GM18858 (cell line): Measurements from ENCODE around the gene LILRB1.
"Not testable (repeated sequence)": the region's sequence is repeated elsewhere in the genome, so short reads cannot be mapped to it uniquely, and the experiment has no call there.

Experiments
- ATAC-seq: cut with Tn5 transposase; IDR thresholded peaks from one replicate; pipeline ENCODE4 v1.9.1; 2021; ENCODE audit not compliant: unreplicated experiment

The LILRB1 gene

DNA sequence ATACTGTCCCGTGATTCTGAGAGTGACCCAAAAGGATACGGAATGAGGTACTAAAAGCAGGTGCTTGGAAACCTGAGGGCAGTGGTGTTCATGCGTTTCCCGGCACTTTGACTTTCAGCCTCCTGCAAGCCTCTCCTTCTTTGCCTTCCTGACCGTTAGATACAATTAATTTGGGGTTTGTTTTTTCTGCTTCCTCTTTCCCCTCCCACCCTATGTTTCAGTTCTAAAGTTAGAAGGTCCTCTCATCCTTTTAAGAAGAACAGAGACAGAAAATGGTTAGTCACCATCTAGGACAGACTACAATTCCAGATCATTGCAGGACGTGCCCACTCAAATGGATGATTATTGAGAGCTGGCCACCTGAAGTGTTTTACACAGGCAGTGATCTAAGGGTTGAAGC is 30.7 kb downstream of the LILRB1 start:
- ATAC-seq, result no peak

DNA sequence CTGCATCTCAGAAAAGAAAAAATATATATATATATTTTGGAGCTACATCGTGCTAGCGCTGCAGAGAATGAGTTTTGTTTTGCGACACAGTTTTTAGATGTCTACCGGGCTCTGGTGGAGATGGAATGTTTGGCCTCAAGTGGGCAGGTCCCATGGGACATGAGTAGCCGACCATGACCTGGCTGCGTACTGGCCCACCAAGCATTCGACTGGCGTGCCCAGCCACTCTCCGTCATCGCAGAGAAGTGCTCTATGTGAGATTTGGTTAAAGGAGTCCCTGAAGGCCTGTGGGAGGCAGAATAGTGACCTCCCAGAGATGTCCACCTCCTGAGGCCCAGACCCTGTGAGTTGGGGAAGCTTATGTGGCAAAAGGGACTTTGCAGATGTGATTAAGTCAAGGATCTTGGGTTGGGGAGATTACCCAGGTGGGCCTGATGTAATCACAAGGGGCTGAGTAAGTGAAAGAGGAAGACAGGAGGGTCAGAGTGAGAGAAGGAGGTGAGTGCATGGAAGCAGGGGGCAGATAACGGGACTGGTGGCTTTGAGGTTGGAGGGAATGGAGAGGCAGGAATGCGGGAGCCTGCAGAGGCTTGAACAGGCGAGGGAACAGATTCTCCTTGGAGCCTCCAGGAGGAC is 31.7 kb downstream of the LILRB1 start:
- no peak for ATAC-seq

DNA sequence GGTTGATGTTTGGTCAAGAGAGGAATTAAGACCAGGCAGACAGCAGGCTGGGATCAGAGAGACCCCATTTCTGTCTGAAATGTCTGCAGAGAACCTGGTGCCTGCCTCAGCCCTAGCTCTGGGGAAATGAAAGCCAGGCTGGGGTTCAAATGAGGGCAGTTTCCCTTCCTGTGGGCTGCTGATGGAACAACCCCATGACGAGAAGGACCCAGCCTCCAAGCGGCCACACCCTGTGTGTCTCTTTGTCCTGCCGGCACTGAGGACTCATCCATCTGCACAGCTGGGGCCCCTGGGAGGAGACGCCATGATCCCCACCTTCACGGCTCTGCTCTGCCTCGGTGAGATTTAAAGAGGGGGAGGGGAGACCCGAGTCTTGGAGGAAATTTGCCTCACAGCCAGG is 32.4 kb downstream of the LILRB1 start, which contains the start of gene LILRB4:
LILRB4 (plus strand) TSS at position 256 of the 400 bp plus-strand sequence; CDS start at position 305, 49 bp downstream.
- no peak for ATAC-seq

DNA sequence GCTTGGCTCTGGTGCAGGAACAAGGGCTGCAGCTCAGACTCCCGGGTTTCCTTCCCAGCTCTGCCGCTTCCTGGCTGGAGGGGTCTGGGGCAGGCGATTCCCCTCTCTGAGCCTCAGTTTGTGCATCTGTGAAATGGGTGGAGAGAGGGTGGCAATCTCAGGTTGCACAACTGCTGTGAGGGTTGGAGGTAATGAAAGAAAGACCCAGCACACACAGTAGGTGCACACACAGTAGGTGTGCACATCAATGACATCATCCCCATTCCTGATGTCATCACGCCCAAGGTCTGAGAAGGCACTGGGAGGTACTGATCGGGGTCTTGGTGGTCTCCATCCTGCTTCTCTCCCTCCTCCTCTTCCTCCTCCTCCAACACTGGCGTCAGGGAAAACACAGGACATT is 35.2 kb downstream of the LILRB1 start:
- ATAC-seq, result no peak

DNA sequence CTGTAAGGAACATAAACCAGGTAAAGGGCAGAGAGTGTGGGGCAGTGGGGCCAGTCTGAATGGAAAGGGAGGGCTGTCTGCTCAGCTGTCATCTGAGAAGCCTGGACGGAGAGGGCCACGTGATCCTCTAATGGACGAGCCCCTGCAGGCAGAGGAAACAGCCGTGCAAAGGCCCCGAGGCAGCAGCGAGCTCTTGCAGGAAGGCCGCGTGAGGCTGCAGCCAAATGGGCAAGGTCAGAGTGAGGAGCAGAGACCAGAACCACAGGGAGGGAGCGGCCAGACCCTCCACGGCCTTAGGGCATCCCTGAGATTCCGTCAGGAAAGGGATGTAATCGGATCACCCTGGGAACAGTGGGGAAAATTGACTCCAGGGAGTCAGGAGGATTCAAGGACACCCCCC is 36.9 kb downstream of the LILRB1 start:
- no peak for ATAC-seq

DNA sequence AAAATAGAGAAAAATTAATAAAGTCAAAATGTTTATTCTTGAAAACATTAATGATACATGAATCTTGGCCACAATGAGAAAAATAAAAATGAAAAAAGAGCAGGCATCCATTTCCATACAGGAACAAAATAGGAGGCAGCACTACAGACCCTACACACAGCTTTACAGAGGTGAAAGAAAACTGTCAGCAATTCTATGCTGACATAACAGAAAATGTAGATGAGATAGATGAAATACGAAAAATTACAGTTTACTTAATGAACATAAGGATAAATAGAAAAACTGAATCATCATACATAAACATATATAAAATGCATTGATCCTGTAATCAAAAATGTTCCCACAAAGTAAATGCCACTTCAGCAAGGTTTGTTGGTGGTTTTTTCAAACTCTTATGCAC is 38.1 kb downstream of the LILRB1 start:
- ATAC-seq, result no peak

DNA sequence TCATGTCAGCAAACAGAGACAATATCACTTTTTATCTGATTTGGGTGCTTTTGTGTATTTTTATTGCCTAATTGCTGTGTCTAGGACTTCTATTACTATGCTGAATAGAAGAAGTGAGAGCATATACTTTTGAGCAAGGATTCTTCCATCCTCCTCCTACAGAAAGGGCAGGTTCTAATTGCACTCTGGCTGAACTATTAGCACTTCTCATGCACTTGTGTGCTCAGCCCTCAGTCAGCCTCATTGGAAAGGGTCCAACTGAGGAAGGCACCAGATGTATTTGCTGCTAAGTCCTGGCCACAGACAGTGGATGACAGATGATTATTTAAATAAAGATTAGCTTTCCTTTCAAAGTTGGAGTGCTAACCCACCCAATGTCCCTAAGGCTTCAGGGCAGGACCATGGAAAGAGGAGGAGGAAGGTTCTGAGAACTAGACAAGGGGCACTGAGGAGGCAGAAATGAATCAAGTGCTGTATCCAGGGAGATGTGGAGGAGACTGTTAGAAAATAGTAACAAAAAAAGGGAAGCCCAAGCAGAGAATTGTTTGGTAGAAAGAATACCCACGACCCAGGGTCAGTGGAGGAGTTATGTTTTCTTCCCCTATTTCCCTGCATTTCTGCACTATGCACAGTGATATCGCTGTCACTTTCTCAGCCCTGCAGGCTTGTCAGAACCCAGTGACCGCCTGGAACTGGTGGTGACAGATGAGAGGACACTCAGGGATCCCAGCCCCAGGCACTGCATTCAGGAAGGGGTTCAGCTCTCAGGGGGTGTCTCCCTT is 40.5 kb downstream of the LILRB1 start:
- ATAC-seq, result no peak

DNA sequence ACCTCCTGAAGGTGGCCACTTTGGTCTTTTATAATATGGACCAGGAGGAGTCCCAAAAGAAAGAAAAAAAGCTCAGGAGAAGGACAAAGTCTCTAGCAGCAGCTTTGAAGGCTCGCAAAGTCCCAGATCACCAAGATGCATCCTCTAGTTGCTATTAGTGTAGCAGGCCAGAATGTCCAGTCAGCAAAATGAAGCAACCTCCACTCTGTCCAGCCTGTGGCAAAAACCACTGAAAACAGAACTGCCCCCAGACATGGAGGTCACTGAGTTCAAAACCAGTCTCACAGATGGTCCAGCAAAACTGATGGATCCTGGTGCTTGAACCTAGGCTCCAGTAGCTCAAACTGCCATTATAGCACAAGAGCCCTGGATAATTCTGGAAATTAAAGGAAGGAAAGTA is 42.9 kb downstream of the LILRB1 start:
- ATAC-seq, result no peak

DNA sequence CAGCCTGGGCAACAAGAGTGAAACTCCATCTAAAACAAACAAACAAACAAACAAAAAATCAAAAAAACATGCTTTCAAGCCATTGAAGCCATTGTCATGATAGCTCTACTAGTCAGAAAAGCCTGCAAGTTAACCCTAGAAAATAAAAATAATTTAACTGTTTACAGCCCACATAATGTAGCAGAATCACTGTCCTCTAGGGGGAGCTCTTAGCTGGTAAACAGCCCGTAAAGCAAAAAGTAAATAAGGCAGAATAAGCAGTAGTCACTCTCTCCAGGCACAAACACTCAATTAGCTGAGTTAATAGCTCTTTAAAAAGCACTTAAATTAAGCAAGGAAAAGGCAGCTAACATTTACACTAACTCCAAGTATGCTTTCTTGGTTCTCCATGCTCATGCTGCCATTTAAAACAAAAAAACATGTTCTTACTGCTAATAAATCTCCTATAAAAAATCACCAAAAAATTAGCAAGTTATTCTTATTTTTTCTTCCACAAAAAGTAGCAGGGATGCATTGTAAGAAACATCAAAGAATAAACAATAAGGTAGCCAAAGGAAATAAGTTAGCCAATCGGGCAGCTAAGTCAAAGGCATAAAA is 43.8 kb downstream of the LILRB1 start:
- ATAC-seq, result no peak

DNA sequence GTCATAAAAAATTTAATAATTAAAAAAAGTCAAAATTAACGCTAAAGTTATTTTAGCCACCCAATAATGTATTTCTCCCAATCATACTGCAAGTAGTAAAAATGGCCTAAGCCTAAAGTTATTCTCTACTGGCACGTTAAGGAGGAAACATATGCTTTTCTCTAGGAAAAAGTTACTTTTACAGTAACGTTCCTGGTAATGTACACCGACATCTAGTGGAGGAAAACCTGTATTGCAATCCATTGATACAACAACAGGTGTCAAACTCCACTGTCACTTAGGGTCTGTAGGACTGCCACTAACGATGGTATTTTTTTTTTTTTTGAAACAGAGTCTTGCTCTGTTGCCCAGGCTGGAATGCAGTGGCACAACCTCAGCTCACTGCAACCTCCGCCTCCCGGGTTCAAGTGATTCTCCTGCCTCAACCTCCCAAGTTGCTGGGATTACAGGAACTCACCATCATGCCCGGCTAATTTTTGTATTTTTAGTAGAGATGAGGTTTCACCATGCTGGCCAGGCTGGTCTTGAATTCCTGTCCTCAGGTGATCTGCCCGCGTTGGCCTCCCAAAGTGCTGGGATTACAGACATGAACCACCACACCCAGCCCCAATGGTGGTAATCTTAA is 46.0 kb downstream of the LILRB1 start:
- not testable (repeated sequence) for ATAC-seq

DNA sequence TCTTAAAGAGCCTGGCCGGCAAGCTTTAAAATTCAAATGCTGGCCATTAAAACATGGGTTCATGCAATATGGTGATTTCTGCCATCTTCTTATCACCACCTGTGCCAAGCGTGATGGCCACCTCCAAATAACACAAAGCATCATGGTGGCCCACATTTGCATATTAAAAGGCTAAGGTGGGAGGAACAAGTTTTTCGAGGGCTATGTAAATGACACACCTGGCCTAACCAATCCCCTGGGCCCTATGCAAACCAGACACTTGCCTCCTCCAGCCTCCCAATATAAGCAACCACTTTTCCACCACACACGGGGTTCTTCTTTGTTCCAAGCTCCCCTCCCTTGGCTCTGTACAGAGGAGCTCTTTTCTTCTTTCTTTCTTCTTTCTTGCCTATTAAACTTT is 46.9 kb downstream of the LILRB1 start:
- ATAC-seq, result no peak

DNA sequence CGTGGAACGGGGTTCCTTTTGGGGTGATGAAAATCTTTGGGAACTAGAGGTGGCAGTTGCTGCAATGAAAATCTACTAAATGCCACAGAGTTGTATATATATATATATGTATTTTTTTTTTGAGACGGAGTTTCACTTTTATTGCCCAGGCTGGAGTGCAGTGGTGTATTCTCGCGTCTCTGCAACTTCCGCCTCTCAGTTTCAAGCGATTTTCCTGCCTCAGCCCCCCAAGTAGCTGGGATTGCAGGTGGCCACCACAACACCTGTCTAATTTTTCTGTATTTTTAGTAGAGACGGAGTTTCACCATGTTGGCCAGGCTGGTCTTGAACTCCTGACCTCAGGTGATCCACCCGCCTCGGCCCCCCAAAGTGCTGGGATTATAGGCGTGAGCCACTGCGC is 51.3 kb downstream of the LILRB1 start:
- ATAC-seq, result not testable (repeated sequence)

DNA sequence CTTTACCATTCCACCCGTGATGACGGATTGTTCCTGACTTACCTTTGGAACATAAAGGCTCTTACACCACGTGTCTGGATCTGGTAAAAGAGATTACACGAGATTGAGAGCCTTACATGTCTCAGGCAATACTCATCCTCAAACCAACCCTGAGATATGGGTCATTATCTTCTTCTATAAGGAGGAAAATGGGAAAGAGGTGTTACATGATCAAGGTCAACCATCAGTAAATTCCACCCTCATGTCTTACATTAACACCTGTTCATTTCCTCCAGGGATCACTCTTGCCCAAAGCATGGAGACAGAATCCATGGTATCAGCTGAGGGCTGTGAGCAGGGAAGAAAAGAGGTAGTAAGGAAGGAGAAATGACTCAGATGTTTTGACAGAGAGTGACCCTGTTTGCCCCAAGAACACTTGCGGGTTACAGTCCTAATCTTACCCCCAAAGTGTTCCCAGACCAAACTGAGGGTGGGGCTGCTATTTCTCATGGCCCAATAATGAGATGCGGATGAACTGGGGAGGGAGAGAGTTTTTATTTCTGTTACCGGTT is 52.1 kb downstream of the LILRB1 start:
- ATAC-seq, result no peak

DNA sequence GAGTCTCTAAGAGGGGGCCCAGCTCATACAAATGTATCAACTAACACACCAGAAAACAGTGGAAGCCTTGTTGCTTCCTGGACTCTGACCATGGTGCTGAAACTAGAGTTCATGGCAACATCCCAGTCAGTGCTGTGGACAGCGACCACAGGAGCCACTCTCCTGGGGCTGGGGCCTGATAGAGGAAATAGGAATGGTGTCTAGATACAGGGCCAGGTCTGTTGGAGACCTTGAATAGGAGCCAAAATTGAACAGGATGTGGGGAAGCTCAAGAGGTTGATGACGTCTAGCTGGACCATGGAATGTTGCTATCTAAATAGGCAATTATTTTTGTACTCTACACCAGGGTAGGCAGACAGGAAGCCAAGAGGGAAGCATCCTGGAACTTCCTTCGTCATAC is 54.2 kb downstream of the LILRB1 start:
- no peak for ATAC-seq
